ENCODE results near the gene MPC2.

The MPC2 gene

DNA sequence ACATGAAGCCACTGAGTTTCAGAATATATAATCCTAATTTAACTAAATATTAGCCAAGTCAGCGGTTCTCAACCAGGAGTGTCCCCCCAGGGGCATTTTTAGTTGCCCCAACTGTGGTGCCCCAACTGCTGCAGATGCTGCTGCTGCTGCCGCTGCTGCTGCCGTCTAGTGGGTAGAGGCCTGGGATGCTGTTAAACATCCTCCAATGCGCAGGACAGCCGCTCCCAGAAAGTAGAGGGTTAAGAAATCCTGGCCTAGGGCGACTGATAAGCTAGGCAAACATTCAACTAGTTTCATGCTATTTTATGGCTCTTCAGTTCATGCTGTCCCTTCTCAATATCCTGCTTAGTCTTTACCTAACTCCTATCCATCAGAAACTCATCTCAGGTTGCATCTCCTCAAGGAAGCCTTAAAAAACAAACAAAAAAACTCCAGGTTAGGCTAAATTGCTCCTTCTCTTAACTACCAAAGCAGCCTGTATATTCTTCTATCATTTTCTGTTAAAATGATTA lies 10.3 kb downstream of the MPC2 start:
- no peak overlapping the region for H3K4me3 ChIP-seq (ENCODE audit: low read depth, low read length)
- TF ChIP-seq, protein P1, sequence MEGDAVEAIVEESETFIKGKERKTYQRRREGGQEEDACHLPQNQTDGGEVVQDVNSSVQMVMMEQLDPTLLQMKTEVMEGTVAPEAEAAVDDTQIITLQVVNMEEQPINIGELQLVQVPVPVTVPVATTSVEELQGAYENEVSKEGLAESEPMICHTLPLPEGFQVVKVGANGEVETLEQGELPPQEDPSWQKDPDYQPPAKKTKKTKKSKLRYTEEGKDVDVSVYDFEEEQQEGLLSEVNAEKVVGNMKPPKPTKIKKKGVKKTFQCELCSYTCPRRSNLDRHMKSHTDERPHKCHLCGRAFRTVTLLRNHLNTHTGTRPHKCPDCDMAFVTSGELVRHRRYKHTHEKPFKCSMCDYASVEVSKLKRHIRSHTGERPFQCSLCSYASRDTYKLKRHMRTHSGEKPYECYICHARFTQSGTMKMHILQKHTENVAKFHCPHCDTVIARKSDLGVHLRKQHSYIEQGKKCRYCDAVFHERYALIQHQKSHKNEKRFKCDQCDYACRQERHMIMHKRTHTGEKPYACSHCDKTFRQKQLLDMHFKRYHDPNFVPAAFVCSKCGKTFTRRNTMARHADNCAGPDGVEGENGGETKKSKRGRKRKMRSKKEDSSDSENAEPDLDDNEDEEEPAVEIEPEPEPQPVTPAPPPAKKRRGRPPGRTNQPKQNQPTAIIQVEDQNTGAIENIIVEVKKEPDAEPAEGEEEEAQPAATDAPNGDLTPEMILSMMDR (conservative IDR thresholded peaks at IDR 0.05; ENCODE audit: low read depth, low read length), result peak; percentile 6
- no peak for DNase-seq (ENCODE audit: low read depth)

DNA sequence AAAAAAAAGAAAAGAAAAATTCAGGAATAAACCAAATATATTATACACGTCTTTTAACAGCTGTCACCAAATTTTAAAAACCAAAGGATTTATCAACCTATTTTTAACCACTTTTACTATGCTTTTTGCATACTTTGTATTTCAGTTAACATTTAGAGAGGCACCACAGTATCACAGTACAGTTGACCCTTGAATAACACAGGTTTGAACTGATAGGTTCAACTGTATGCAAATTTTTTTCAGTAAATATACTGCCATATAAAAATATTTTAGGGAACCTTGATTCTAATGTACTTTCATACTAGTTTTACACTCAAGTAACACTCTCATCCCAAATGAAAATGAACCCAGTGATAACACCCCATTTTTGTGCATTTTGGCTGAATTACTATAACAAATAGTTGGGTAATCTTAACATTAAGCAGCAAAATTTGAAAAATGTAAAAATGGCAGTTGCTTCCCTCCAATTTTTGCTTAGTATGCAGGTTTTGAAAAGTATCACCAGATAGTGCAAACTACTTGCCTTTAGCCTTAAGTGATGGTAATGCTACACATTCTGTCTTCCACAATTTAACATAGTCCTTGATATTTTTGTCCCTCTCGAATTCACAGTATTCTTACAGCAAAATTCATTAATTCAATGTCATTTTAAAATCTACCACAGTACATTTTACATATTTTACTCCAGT lies 12.2 kb downstream of the MPC2 start:
- no peak overlapping the region for H3K4me3 ChIP-seq (ENCODE audit: low read depth, low read length)
- TF ChIP-seq, protein P1 (conservative IDR thresholded peaks at IDR 0.05; ENCODE audit: low read depth, low read length), result no peak
- DNase-seq (ENCODE audit: low read depth), result no peak

DNA sequence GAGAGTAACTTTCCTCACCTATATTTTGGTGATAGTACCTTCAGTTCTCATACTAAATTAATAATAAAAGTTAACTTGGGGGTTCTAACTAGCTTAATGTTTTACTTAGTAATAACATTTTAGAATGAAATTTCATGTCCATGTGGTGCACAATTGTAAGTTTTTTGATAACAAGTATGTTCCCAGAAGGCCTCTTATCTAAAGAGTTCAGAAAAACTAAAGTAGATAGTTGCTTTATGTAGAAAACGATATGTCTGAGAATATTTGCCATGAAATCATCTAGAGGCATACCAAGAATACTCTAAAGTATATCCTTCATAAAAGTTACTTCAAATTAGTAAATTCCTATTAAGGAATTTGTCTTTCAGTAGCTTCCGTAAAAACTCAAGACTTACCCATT lies 12.8 kb downstream of the MPC2 start:
- no peak overlapping the region for H3K4me3 ChIP-seq (ENCODE audit: low read depth, low read length)
- no peak for DNase-seq (ENCODE audit: low read depth)
- TF ChIP-seq, protein P1 (conservative IDR thresholded peaks at IDR 0.05; ENCODE audit: low read depth, low read length), result no peak

DNA sequence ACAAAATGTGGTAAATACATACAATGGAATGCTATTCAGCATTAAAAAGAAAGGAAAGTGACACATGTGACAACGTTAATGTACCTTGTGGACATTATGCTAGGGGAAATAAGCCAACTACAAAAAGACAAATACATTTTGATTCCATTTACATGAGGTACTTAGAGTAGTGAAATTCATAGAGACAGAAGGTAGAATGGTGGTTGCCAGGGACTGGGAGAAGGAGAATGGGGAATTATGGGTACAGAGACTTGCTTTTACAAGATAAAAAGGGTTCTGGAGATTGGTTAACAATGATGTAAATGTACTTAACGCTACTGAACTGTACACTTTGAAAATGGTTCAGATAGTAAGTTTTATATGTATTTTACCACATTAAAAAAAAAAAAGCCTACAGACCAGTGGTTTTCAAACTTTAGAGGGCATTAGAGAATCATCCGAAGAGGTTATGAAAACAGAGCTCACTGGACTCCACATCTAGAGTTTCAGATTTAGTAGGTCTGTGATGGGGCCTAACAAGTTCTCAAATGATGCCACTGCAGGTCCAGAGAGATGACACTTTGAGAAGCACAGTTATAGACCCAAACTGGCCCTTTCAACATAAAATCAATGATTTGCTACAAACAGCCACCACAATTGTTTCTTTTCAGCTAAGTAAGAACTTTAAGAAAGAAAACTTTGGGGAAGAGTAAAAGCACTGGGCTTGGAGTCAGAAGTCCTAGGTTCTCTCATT lies 13.4 kb downstream of the MPC2 start:
- TF ChIP-seq, protein P1 (conservative IDR thresholded peaks at IDR 0.05; ENCODE audit: low read depth, low read length), result no peak
- no peak overlapping the region for H3K4me3 ChIP-seq (ENCODE audit: low read depth, low read length)
- DNase-seq (ENCODE audit: low read depth), result no peak

DNA sequence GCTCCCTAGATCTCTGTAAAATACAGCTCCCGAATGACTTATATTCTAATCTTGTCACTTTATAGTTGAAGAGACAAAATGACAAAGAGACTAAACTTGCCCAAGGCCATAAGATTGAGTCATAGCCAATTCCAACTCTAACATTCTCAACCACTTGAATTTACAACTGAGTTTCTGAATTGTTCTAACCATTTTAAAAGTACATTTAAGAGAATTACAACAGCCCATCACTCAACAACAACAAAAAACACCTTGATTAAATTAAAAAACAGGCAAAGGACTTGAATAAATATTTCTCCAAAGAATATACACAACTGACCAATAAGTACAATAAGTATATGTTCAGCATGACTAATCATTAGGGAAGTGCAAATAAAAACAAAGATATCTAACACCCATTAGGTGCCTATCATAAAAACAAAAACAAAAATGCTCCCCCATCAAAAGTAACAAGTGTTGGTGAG lies 14.2 kb downstream of the MPC2 start:
- TF ChIP-seq, protein P1 (conservative IDR thresholded peaks at IDR 0.05; ENCODE audit: low read depth, low read length), result no peak
- DNase-seq (ENCODE audit: low read depth), result no peak
- H3K4me3 ChIP-seq (ENCODE audit: low read depth, low read length), result no peak overlapping the region

DNA sequence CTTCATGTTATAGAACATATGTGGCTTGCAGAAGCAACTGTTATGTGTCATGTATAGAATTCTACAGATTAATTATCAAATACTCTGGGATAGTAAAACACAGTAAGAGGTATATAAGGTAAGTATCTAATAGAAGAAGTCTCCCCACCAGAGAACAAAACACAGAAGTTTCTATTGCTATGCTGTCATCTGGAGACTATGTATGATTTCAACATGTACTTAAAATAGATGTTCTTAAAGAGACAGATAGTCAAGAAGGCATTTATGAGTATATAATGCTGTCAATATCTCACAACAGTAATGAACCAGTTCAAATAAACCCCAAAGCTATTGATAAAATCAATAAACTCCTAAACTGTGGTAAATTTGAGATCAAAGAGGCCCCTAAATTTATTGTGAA lies 14.8 kb downstream of the MPC2 start:
- TF ChIP-seq, protein P1 (conservative IDR thresholded peaks at IDR 0.05; ENCODE audit: low read depth, low read length), result no peak

More for the DNA sequence above, 14.8 kb downstream of the MPC2 start:
- peak; percentile 78 for DNase-seq (ENCODE audit: low read depth)
- H3K4me3 ChIP-seq (ENCODE audit: low read depth, low read length), result no peak overlapping the region

Measured in choroid plexus epithelial cell (primary cell).